AG10803 (cell line): ENCODE results near the gene SLC34A3.
A peak's percentile ranks its signal among the peaks of the same experiment; 100 is the strongest.

Source experiments
- DNase-seq: peaks from one replicate; pipeline ENCODE4 v3.0.0; 2010; ENCODE audit warnings: low read depth
- H3K4me3 ChIP-seq: 2 replicates; pipeline ENCODE4 v1.5.1; 2011; ENCODE audit warnings: mild to moderate bottlenecking, low read length, control low read depth
- TF ChIP-seq, protein P1 (sequence below): conservative IDR thresholded peaks from 2 replicates; pipeline ENCODE4 v1.5.1; 2011; ENCODE audit warnings: mild to moderate bottlenecking, low read length, control low read depth, inconsistent platforms

The SLC34A3 gene

DNA sequence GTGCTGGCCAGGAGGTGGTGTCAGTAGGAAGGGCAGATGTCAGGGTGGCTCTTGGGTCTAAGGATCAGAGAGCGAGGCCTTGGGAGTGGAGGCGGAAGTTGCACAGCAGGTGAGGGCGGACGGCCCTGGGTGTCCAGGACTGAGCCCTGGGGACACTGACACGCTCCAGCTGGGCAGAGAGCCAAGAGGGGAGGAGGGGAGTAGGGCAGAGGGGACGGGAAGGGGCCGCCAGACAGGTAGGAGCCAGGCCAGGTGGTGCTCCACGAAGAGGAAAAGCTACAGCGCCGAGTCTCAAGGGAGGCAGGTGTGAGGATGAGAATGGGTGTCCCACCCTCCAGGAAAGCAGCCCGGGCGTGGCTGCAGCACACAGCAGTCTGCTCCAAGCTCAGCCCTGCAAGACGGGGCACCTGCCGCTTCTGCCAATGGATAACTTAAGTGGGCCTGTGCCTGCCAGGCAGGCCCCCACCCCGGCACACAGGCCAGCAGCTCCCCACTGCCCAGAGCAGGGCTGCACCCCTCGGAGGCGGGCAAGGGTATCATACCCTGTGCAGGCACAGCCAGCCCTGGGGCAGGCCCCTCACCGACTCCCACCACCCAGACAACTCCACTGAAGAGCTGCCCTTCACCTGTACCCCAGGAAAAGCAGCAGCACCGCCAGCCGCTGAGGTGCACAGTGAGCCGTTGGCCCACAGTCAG, 35.0 kb upstream of the SLC34A3 start:
- no peak for DNase-seq
- TF ChIP-seq, protein P1, sequence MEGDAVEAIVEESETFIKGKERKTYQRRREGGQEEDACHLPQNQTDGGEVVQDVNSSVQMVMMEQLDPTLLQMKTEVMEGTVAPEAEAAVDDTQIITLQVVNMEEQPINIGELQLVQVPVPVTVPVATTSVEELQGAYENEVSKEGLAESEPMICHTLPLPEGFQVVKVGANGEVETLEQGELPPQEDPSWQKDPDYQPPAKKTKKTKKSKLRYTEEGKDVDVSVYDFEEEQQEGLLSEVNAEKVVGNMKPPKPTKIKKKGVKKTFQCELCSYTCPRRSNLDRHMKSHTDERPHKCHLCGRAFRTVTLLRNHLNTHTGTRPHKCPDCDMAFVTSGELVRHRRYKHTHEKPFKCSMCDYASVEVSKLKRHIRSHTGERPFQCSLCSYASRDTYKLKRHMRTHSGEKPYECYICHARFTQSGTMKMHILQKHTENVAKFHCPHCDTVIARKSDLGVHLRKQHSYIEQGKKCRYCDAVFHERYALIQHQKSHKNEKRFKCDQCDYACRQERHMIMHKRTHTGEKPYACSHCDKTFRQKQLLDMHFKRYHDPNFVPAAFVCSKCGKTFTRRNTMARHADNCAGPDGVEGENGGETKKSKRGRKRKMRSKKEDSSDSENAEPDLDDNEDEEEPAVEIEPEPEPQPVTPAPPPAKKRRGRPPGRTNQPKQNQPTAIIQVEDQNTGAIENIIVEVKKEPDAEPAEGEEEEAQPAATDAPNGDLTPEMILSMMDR = no peak
- no peak overlapping the region for H3K4me3 ChIP-seq

- DNase-seq = no peak
- TF ChIP-seq, protein P1 = no peak
- H3K4me3 ChIP-seq = peak overlapping the region; percentile 52
Measured at GRCh38 chr9:137198051-137198901, 32.4 kb upstream of the SLC34A3 start.

DNA sequence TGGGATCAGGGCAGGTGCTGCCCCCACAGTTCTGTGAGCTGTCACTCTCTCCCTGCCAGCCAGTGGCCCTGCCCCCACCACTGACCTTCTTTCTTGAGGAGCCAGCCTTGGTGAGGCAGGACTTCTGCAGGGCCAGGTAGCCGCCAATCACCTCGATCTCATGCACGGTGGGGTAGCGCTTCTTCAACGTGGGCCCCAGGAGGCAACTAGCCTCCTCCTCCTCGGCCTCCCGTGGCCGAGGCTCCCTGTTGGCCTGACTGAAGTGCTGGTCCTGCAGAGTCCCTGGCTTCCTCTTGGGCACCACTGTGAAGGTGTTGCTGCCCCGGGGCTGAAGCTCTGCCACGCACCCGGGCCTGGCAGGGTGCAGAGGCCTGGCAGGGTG, 31.8 kb upstream of the SLC34A3 start:
- TF ChIP-seq, protein P1 = no peak
- no peak for DNase-seq
- peak overlapping the region; percentile 52 for H3K4me3 ChIP-seq

DNA sequence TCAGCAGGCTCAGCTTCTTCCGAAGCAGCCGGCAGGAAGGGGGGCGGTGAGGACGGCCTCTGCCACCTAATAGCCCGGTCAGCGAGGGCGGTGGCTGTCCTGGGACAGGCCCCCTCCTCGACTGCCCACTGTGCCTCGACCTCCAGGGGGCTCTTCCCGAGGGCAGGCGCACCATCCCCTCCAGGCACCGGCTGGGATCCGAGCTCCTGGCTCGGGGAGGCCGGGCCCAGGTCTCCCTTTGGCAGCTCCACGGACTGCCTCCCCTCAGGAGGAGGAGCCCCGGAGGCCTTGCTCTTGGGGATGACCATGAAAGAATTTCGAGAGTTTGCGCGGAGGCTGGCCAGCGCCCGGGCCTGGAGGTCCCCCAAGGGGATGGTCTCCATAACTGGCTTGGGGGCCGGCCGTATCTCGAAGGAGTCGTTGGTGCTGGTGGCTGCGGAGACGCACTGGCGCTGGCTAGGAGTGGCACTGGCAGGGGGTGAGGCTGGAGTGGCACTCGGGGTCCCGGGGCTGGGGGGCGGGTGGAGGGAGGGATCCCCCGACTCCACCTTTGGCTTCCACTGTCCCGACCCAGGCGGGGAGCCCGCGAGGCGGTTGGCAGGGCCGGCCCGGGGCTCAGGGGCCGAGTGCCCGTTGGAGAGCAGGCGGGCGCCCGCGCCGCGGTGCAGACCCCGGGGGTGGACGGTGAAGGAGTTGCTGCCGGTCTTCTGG, 31.1 kb upstream of the SLC34A3 start:
- TF ChIP-seq, protein P1 = no peak
- DNase-seq = no peak
- peak overlapping the region; percentile 52 for H3K4me3 ChIP-seq

GRCh38 chr9:137200311-137201204, 30.1 kb upstream of the SLC34A3 start, which contains the start of gene TPRN:
Gene TPRN (minus strand): TSS chr9:137200741. CDS start chr9:137200711, 30 bp downstream.
- peak within 1 kb of the TSS; percentile 76 for H3K4me3 ChIP-seq
- DNase-seq = peak; percentile 98
- TF ChIP-seq, protein P1 = no peak

DNA sequence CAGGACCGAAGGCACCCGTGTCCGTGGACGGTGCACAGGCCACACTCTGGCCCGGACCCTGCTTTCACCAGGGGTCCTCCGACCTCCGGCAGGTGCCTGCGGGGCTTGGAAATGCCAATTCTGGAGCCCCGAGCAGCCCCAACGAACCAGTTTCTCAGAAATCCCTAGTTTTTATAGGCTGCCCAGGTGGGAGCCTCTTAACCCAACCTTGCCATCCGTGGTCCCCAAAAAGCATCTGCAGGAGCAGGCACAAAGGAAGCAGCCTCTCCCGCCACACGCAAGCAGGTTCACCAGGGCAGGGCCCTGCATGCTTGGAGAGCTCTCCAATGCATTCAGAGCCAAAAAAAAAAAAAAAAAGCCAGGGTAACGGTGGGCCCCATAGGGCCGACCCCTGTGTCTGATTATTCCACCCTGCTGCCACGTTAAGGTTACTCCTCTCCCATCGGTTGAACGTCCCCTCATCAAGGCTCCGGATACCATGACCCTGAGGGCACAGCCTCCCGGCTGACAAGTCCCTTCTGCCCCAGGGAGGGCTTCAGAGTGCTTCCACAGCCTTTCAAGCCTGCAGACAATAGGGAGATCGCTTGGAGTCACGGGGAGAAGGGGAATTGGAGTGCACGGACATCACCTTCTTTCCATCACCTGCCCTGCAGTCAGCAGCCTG, 29.4 kb upstream of the SLC34A3 start:
- TF ChIP-seq, protein P1 = no peak
- H3K4me3 ChIP-seq = peak overlapping the region; percentile 76
- no peak for DNase-seq
